HL-60 (cell line): ENCODE measurements around the gene TNFAIP8L3.

ENCODE experiments used
- CTCF ChIP-seq: IDR thresholded peaks from one replicate; pipeline ENCODE4 v1.5.1; 2011; ENCODE audit warnings: low read length, control low read depth, inconsistent platforms; ENCODE audit not compliant: insufficient read depth
- POLR2AphosphoS5 ChIP-seq: IDR thresholded peaks from 2 replicates; pipeline ENCODE4 v1.6.1; 2012; ENCODE audit warnings: low read depth

GRCh38 chr15:51107612-51108011, 12.9 kb upstream of the TNFAIP8L3 start:
- TF ChIP-seq CTCF (no peak), POLR2AphosphoS5 (no peak)
